Measurements from ENCODE around the gene NPTX1. TPM values are rescaled to one million over a fixed set of nuclear protein-coding genes. Genes with fewer than 3 reads are reported as not detected.
A peak's percentile ranks its signal among the peaks of the same experiment; 100 is the strongest.

The NPTX1 gene
- total and polyA plus RNA-seq, 2 of the 13 experiments (the other 11 are each of a cell fraction or from before 2014, with no cell fraction given), result 0.01 TPM; not detected in 1

DNA sequence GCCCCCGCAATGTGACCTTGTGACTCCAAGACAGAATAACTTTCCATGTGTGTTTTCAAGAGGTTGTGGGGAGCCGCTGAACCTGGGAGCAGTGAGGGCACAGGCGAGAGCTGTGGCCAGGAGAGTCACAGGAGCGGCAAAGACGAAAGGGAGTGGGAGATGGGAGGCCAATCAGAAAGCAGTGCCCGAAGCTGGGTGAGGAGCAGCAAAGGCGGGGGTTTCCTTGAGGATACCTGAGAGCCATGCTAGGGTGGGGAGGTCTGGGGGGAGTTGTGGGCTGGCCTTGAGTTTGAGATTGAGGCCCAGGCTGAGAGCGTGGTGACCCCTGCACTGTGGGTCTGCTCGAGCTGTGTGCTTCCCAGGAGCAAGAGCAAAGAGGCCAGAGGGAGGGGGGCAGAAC is 23.2 kb upstream of the NPTX1 start:
- FAIRE-seq (no peak), ATAC-seq (peak; percentile 15), DNase-seq (ENCODE audit: low spot score) (no peak)
- peak overlapping the region; percentile 85; the same call in 1 of the 2 replicates for H3K4me2 ChIP-seq (ENCODE audit: low read depth, low read length)
- H3K4me1 ChIP-seq (ENCODE audit: insufficient read depth, low read length), result peaks cover 36% of the 10 kb centered on the region
- H2AFZ ChIP-seq (ENCODE audit: low read length), result no peak overlapping the region
- no peak overlapping the region for H3K27ac ChIP-seq (ENCODE audit: extremely low read length, insufficient read depth, low read length)
- WGBS (ENCODE audit: low lambda C conversion rate), result 8% methylated on average over 7 of the region's 9 CpGs
- BruUV-seq (replicated peaks), result no TSS peak
- no peaks in the 10 kb centered on the region for H3K79me2 ChIP-seq (ENCODE audit: insufficient read depth, low read length)
- intact Hi-C loops (cut with micrococcal nuclease; ENCODE audit: unreplicated experiment), result no loop called here
- ChIA-PET CTCF (ENCODE audit: low intra/inter-chr PET ratio, low total read pairs) (interaction anchor here (1.6 kb wide), 1 partner anchor 76 kb away, joined by 4 read pairs; no protein-coding TSS in a partner anchor), POLR2A (interaction anchor here (1.8 to 4.0 kb wide), 3 partner anchors 44 to 129 kb away, joined by 3 to 35 read pairs (median 4); partner anchors contain the start of gene RPTOR)
- no peaks in the 10 kb centered on the region for H4K20me1 ChIP-seq (ENCODE audit: insufficient read depth, low read length)
- H3K4me3 ChIP-seq (replicated peaks in 1 of 3; ENCODE audit: insufficient read depth in 1 of 3, low read depth in 2 of 3, low read length in 3 of 3), result no peak overlapping the region
- H3K36me3 ChIP-seq (replicated peaks in 1 of 2; ENCODE audit: control insufficient read depth in 1 of 2, insufficient read depth in 2 of 2, low read length in 2 of 2), result no peaks in the 10 kb centered on the region
- in situ Hi-C loops (cut with HindIII; ENCODE audit: extremely low pct_ligation_motif_present, low pct_unique_long_range_greater_than_20kb), result no loop called here
- no peak overlapping the region for H3K9ac ChIP-seq (ENCODE audit: insufficient read depth, low read depth, low read length)
- peaks cover 18 to 64% of the 10 kb centered on the region in 2 experiments; a peak in 4 of 5 replicates for H3K27me3 ChIP-seq (ENCODE audit: control insufficient read depth in 1 of 2, insufficient read depth in 2 of 2, low read length in 2 of 2)
- H3K9me3 ChIP-seq (ENCODE audit: low read length), result no peaks in the 10 kb centered on the region
- TF ChIP-seq ZNF235 (CRISPR knock-in tag; IDR thresholded peaks at IDR 0.05; ENCODE audit: borderline replicate concordance) (0 out of 2 replicates have a peak, but pooled peaks have one; percentile 28), ZNF513 (CRISPR knock-in tag; conservative IDR thresholded peaks at IDR 0.05) (no peak)

- DNase-seq (ENCODE audit: low spot score) (no peak), ATAC-seq (peak; percentile 20), FAIRE-seq (no peak)
- ChIA-PET POLR2A (interaction anchor here (0.8 to 4.0 kb wide), 4 partner anchors 34 to 130 kb away, joined by 3 to 35 read pairs (median 4); partner anchors contain the start of gene RPTOR), CTCF (ENCODE audit: low intra/inter-chr PET ratio, low total read pairs) (interaction anchor here (1.6 kb wide), 1 partner anchor 76 kb away, joined by 4 read pairs; no protein-coding TSS in a partner anchor)
- H3K9ac ChIP-seq (ENCODE audit: insufficient read depth, low read depth, low read length), result no peak overlapping the region
- in situ Hi-C loops (cut with HindIII; ENCODE audit: extremely low pct_ligation_motif_present, low pct_unique_long_range_greater_than_20kb), result no loop called here
- BruUV-seq (replicated peaks), result no TSS peak
- intact Hi-C loops (cut with micrococcal nuclease; ENCODE audit: unreplicated experiment), result no loop called here
- H3K4me1 ChIP-seq (ENCODE audit: insufficient read depth, low read length), result peaks cover 36% of the 10 kb centered on the region
- H4K20me1 ChIP-seq (ENCODE audit: insufficient read depth, low read length), result no peaks in the 10 kb centered on the region
- no peak overlapping the region for H2AFZ ChIP-seq (ENCODE audit: low read length)
- H3K27ac ChIP-seq (ENCODE audit: extremely low read length, insufficient read depth, low read length), result no peak overlapping the region
- WGBS (ENCODE audit: low lambda C conversion rate), result 17% methylated on average over 3 of the region's 11 CpGs
- H3K9me3 ChIP-seq (ENCODE audit: low read length), result no peaks in the 10 kb centered on the region
- H3K79me2 ChIP-seq (ENCODE audit: insufficient read depth, low read length), result no peaks in the 10 kb centered on the region
- H3K27me3 ChIP-seq (ENCODE audit: control insufficient read depth in 1 of 2, insufficient read depth in 2 of 2, low read length in 2 of 2), result peaks cover 18 to 64% of the 10 kb centered on the region in 2 experiments; a peak in 4 of 5 replicates
- H3K4me2 ChIP-seq (ENCODE audit: low read depth, low read length), result peak overlapping the region; percentile 85
- no peaks in the 10 kb centered on the region for H3K36me3 ChIP-seq (replicated peaks in 1 of 2; ENCODE audit: control insufficient read depth in 1 of 2, insufficient read depth in 2 of 2, low read length in 2 of 2)
- H3K4me3 ChIP-seq (replicated peaks in 1 of 3; ENCODE audit: insufficient read depth in 1 of 3, low read depth in 2 of 3, low read length in 3 of 3), result peak overlapping the region in 2 of 3 experiments; percentile 54 to 70; a peak in 4 of 6 replicates
- no peak for TF ChIP-seq ZNF841 (CRISPR knock-in tag; IDR thresholded peaks at IDR 0.05; ENCODE audit: borderline replicate concordance)
- no peak for TF ChIP-seq ZNF761 (CRISPR knock-in tag; conservative IDR thresholded peaks at IDR 0.05)
- no peak for TF ChIP-seq REXO4 (CRISPR knock-in tag; IDR thresholded peaks at IDR 0.05; ENCODE audit: borderline replicate concordance)
- TF ChIP-seq, protein P1, sequence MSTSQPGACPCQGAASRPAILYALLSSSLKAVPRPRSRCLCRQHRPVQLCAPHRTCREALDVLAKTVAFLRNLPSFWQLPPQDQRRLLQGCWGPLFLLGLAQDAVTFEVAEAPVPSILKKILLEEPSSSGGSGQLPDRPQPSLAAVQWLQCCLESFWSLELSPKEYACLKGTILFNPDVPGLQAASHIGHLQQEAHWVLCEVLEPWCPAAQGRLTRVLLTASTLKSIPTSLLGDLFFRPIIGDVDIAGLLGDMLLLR (CRISPR knock-in tag; IDR thresholded peaks at IDR 0.05), result no peak
- no peak for TF ChIP-seq KLF6 (CRISPR knock-in tag; IDR thresholded peaks at IDR 0.05)
- no peak for TF ChIP-seq ZNF550 (CRISPR knock-in tag; IDR thresholded peaks at IDR 0.05; ENCODE audit: borderline replicate concordance)
- TF ChIP-seq, protein P2, sequence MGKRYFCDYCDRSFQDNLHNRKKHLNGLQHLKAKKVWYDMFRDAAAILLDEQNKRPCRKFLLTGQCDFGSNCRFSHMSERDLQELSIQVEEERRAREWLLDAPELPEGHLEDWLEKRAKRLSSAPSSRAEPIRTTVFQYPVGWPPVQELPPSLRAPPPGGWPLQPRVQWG (CRISPR knock-in tag; IDR thresholded peaks at IDR 0.05; ENCODE audit: borderline replicate concordance, low read depth), result no peak
- no peak for TF ChIP-seq ZNF484 (CRISPR knock-in tag; IDR thresholded peaks at IDR 0.05; ENCODE audit: borderline replicate concordance, low read depth)
- TF ChIP-seq CSRNP1 (CRISPR knock-in tag; IDR thresholded peaks at IDR 0.05), result peak; percentile 64; the same call in 1 of the 2 replicates
- TF ChIP-seq KLF11 (CRISPR knock-in tag; IDR thresholded peaks at IDR 0.05), result no peak
- no peak for TF ChIP-seq ZSCAN30 (CRISPR knock-in tag; IDR thresholded peaks at IDR 0.05)
Measured at GRCh38 chr17:80498920-80499410, 22.6 kb upstream of the NPTX1 start.
